Activated B cell treated with CpG ODN at 0.5 μM for 24 hours (primary cell): ENCODE data around the gene ELP4. TPM values are rescaled to one million over a fixed set of nuclear protein-coding genes. Genes with fewer than 3 reads are reported as not detected.

ENCODE experiments used
- ATAC-seq: fragments of 200-7000 bp; cut with Tn5 transposase; one replicate; pipeline ENCODE4 v1.10.0; 2021; ENCODE audit warnings: low read depth, mild to moderate bottlenecking, moderate library complexity
- CTCF ChIA-PET: fragments of 350-600 bp; sonication (Branson Sonifier 250); formaldehyde crosslinking; loops from one replicate; lab custom pipeline; 2021; ENCODE audit warnings: antibody characterized with exemption; lab: Charles Lee
- POLR2A ChIA-PET: fragments of 350-600 bp; sonication (Branson Sonifier 250); formaldehyde crosslinking; loops from one replicate; lab custom pipeline; 2021; ENCODE audit warnings: antibody characterized with exemption; lab: Charles Lee
- DNase-seq: peaks from one replicate; pipeline ENCODE4 v3.0.0; 2022
- H3K27ac Mint-ChIP-seq: one replicate; pipeline ENCODE4 v1.8.0; 2020; ENCODE audit warnings: mixed read lengths
- H3K27me3 Mint-ChIP-seq: one replicate; pipeline ENCODE4 v1.8.0; 2021; ENCODE audit warnings: mixed read lengths
- H3K36me3 Mint-ChIP-seq: one replicate; pipeline ENCODE4 v1.8.0; 2021; ENCODE audit warnings: low read depth, mixed read lengths
- H3K4me1 Mint-ChIP-seq: one replicate; pipeline ENCODE4 v1.8.0; 2021; ENCODE audit warnings: mixed read lengths
- H3K4me3 Mint-ChIP-seq: one replicate; pipeline ENCODE4 v1.8.0; 2020; ENCODE audit warnings: mild to moderate bottlenecking, mixed read lengths
- H3K9me3 Mint-ChIP-seq: one replicate; pipeline ENCODE4 v1.8.0; 2020; ENCODE audit warnings: mixed read lengths
- CTCF ChIP-seq: fragments of 200-600 bp; IDR thresholded peaks from one replicate; pipeline ENCODE4 v1.8.0; 2022; ENCODE audit warnings: antibody characterized with exemption, mild to moderate bottlenecking
- intact Hi-C: fragments of 100-400 bp; cut with micrococcal nuclease; formaldehyde crosslinking; loops from one replicate; pipeline ENCODE4 v1.15.1; 2024
- total RNA-seq: library from RNA; stranded (reverse); gene quantifications from 2 replicates; pipeline ENCODE4 v1.2.3, GENCODE V29; 2022

ELP4 gene
- total RNA-seq: 20.4 and 25.5 TPM in 2 replicates

- Mint-ChIP-seq H3K4me1 (peaks cover 37% of the 10 kb centered on the region), H3K9me3 (no peaks in the 10 kb centered on the region), H3K27ac (peak within 1 kb of the TSS; percentile 95), H3K4me3 (peak within 1 kb of the TSS; percentile 98), H3K36me3 (peaks cover 15% of the 10 kb centered on the region), H3K27me3 (no peaks in the 10 kb centered on the region)
- ATAC-seq (peak; percentile 99), DNase-seq (peak; percentile 84)
- intact Hi-C loops: loop anchor here (1.0 to 10.0 kb wide), 5 partner anchors 140 to 1186 kb away; partner anchors contain the start of genes ARL14EP, DCDC1, DNAJC24 and EIF3M
- TF ChIP-seq CTCF: no peak
- ChIA-PET CTCF (interaction anchor here (0.5 kb wide), 1 partner anchor 280 kb away, joined by 3 read pairs; no protein-coding TSS in a partner anchor), POLR2A (no interaction called here)
These were observed at the start of gene ELP4, which contains the start of gene IMMP1L for GRCh38 chr11:31509429-31510345. TSS of gene ELP4 (plus strand) at chr11:31509767. CDS start at chr11:31509785, 18 bp downstream. TSS of gene IMMP1L (minus strand) at chr11:31509622. CDS start at chr11:31463276, 46,346 bp downstream.

GRCh38 chr11:31464436-31464835, 45.1 kb upstream of the ELP4 start:
- Mint-ChIP-seq H3K4me3 (no peak overlapping the region), H3K36me3 (peaks cover 34% of the 10 kb centered on the region), H3K4me1 (no peaks in the 10 kb centered on the region), H3K27me3 (no peaks in the 10 kb centered on the region), H3K9me3 (peaks cover 15% of the 10 kb centered on the region), H3K27ac (no peak overlapping the region)
- ChIA-PET POLR2A (no interaction called here), CTCF (no interaction called here)
- DNase-seq (no peak), ATAC-seq (no peak)
- TF ChIP-seq CTCF: no peak
- intact Hi-C loops: no loop called here

- no peak for TF ChIP-seq CTCF
- no peaks in the 10 kb centered on the region for H3K9me3 Mint-ChIP-seq
- H3K4me3 Mint-ChIP-seq: no peak overlapping the region
- DNase-seq: no peak
- no peak for ATAC-seq
- peaks cover 9% of the 10 kb centered on the region for H3K36me3 Mint-ChIP-seq
- ChIA-PET CTCF (no interaction called here), POLR2A (no interaction called here)
- no peaks in the 10 kb centered on the region for H3K4me1 Mint-ChIP-seq
- intact Hi-C loops: no loop called here
- H3K27ac Mint-ChIP-seq: no peak overlapping the region
- no peaks in the 10 kb centered on the region for H3K27me3 Mint-ChIP-seq
These were observed 35.5 kb upstream of the ELP4 start for GRCh38 chr11:31474083-31474482.

GRCh38 chr11:31477528-31478222, 31.9 kb upstream of the ELP4 start:
- no peak for TF ChIP-seq CTCF
- Mint-ChIP-seq H3K27ac (no peak overlapping the region), H3K9me3 (no peaks in the 10 kb centered on the region), H3K27me3 (no peaks in the 10 kb centered on the region), H3K4me1 (no peaks in the 10 kb centered on the region), H3K36me3 (peaks cover 3% of the 10 kb centered on the region), H3K4me3 (no peak overlapping the region)
- ATAC-seq (no peak), DNase-seq (no peak)
- POLR2A ChIA-PET: interaction anchor here (0.8 kb wide), 1 partner anchor 163 kb away, joined by 5 read pairs; no protein-coding TSS in a partner anchor
- intact Hi-C loops: loop anchor here (5.0 kb wide), 1 partner anchor 620 kb away; no protein-coding TSS in a partner anchor
- CTCF ChIA-PET: no interaction called here
